K562 (cell line): ENCODE measurements around the gene NR0B2. TPM values are rescaled to one million over a fixed set of nuclear protein-coding genes. Genes with fewer than 3 reads are reported as not detected.
A peak's percentile ranks its signal among the peaks of the same experiment; 100 is the strongest.

Experiments
- BCOR ChIP-seq: fragments of 450-650 bp; IDR thresholded peaks from 2 replicates; pipeline ENCODE4 v1.6.1; 2016
- CXXC5 ChIP-seq: fragments of 250-450 bp; sonication (Bioruptor Pico); IDR thresholded peaks from 2 replicates; pipeline ENCODE4 v1.8.0; 2022; ENCODE audit warnings: inconsistent platforms, mild to moderate bottlenecking, moderate library complexity
- HDAC1 ChIP-seq, 2 experiments: fragments of 450-650 bp; IDR thresholded peaks; 2 replicates each; pipeline ENCODE4 v1.6.1; 2016 to 2017; ENCODE audit warnings: inconsistent platforms in 1 of 2, mild to moderate bottlenecking in 1 of 2, moderate library complexity in 1 of 2
- ILF3 ChIP-seq: fragments of 450-650 bp; IDR thresholded peaks from 2 replicates; pipeline ENCODE4 v1.6.1; 2018; ENCODE audit warnings: antibody characterized with exemption, mild to moderate bottlenecking, moderate library complexity, borderline replicate concordance
- MAFF ChIP-seq: IDR thresholded peaks from 2 replicates; pipeline ENCODE4 v1.6.1; 2012; ENCODE audit warnings: low read length, improper control_type of control experiment
- MCM3 ChIP-seq: fragments of 450-650 bp; IDR thresholded peaks from 2 replicates; pipeline ENCODE4 v1.6.1; 2016
- NBN ChIP-seq: fragments of 450-650 bp; IDR thresholded peaks from 2 replicates; pipeline ENCODE4 v1.6.1; 2016; ENCODE audit warnings: low read depth, mild to moderate bottlenecking
- NFE2L1 ChIP-seq: fragments of 450-650 bp; IDR thresholded peaks from 2 replicates; pipeline ENCODE4 v1.6.1; 2016; ENCODE audit warnings: missing genetic modification characterization, low read depth, mild to moderate bottlenecking, missing compliant biosample characterization, moderate library complexity, borderline replicate concordance
- NFYB ChIP-seq: IDR thresholded peaks from 2 replicates; pipeline ENCODE4 v1.6.1; 2011; ENCODE audit warnings: mild to moderate bottlenecking, moderate library complexity; ENCODE audit not compliant: insufficient read length; ENCODE audit errors: extremely low read depth
- TRIM24 ChIP-seq, 2 experiments: fragments of 450-650 bp; IDR thresholded peaks; 2 replicates each; pipeline ENCODE4 v1.6.1; 2016
- XRCC4 ChIP-seq: IDR thresholded peaks from one replicate; pipeline ENCODE4 v1.6.1; 2011; ENCODE audit not compliant: insufficient read depth, insufficient read length; ENCODE audit errors: extremely low read depth
- ZBTB1 ChIP-seq: sonication (generic); formaldehyde crosslinking; IDR thresholded peaks from 2 replicates; pipeline ENCODE4 v1.8.1; 2023; ENCODE audit warnings: missing genetic modification reagents, low read depth, mild to moderate bottlenecking, borderline replicate concordance
- ZNF311 ChIP-seq: fragments of 250-450 bp; sonication (Bioruptor Pico); IDR thresholded peaks from 2 replicates; pipeline ENCODE4 v1.4.0; 2020; ENCODE audit warnings: mild to moderate bottlenecking, moderate library complexity
- ZNF717 ChIP-seq: fragments of 250-450 bp; sonication (Bioruptor Pico); IDR thresholded peaks from 2 replicates; pipeline ENCODE4 v1.5.0; 2021
- ZNF830 ChIP-seq: fragments of 250-450 bp; sonication (Bioruptor Pico); IDR thresholded peaks from 2 replicates; pipeline ENCODE4 v1.5.0; 2021; ENCODE audit warnings: mild to moderate bottlenecking
- polyA plus RNA-seq, 8 experiments: library from polyadenylated mRNA; depleted of rRNA in 4 of 8; stranded (reverse) in 5 of 8; unstranded in 3 of 8; fragments of >200 nt; fragmentation: Nextera tagmentation in 2 of 8; fragmentation: Illumina TruSeq in 1 of 8; extraction: Ambion mirVana in 2 of 8; extraction: Trizol in 1 of 8; gene quantifications; 2 replicates each; pipeline versions ENCODE4 v1.2.1 to v1.2.3, GENCODE V29; 2011 to 2014; ENCODE audit warnings: inconsistent platforms in 1 of 8, missing spikeins in 1 of 8
- total RNA-seq, 7 experiments: library from RNA; depleted of rRNA in 6 of 7; stranded (reverse); fragments of >200 nt in 6 of 7; fragmentation: Illumina TruSeq in 2 of 7; extraction: Trizol in 2 of 7; gene quantifications; 2 replicates each; pipeline versions ENCODE4 v1.2.1 to v1.2.3, GENCODE V29; 2011 to 2021; ENCODE audit warnings: low replicate concordance in 1 of 7
- TF ChIP-seq, protein P1 (sequence below): fragments of 250-450 bp; sonication (Bioruptor Pico); IDR thresholded peaks from 2 replicates; pipeline ENCODE4 v1.9.0; 2021; ENCODE audit warnings: mild to moderate bottlenecking, inconsistent platforms
- TF ChIP-seq, protein P2 (sequence below): fragments of 450-650 bp; conservative IDR thresholded peaks from 2 replicates; pipeline ENCODE4 v1.6.1; 2016; ENCODE audit warnings: missing genetic modification characterization, low read depth, mild to moderate bottlenecking, missing compliant biosample characterization, moderate library complexity
- TF ChIP-seq, protein P3 (sequence below): sonication (generic); formaldehyde crosslinking; IDR thresholded peaks from 2 replicates; pipeline ENCODE4 v1.8.1; 2023; ENCODE audit warnings: mild to moderate bottlenecking, missing genetic modification reagents
- TF ChIP-seq, protein P4 (sequence below): fragments of 450-650 bp; formaldehyde crosslinking; IDR thresholded peaks from 2 replicates; pipeline ENCODE4 v1.4.0; 2020; ENCODE audit warnings: mild to moderate bottlenecking, moderate library complexity

NR0B2 gene
- total and polyA plus RNA-seq, 9 of the 15 experiments (the other 6 are each of a cell fraction or from before 2014, with no cell fraction given): not detected

DNA sequence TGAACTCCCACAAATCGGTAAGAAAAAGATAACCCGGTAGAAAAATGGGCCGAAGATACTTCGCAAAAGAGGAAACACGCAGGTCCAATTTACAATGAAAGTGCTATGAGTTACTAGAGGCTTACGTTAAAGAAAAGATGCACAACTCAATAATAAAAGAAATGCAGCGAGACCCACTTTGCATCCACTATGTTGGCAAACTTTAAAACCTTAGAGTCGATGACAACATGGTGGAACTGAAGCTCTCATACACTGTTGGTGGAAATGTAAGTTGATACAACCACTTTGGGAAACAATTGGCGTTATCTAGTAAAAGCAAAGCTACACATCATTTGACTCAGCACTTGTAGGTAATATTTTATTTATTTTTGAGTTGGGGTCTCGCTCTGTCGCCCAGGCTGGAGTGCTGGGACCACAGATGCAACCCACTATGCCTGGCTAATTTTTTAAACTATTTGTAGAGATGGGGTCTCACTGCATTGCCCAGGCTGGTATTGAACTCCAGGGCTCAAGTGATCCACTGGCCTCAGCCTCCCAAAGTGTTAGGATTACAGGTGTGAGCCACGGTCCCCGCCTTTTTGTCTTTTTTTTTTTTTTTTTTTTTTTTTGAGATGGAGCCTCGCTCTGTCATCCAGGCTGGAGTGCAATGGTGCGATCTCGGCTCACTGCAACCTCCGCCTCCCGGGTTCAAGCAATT is 12.8 kb downstream of the NR0B2 start (continued):
- TF ChIP-seq ZNF311 (CRISPR knock-in tag) (no peak), NFE2L1 (tag) (no peak), BCOR (peak; percentile 62; the same call in 1 of the 2 replicates), ZNF717 (CRISPR knock-in tag) (0 out of 2 replicates have a peak, but pooled peaks have one; percentile 68), CXXC5 (no peak), TRIM24 (IDR thresholded peaks at IDR 0.05) (no peak), MAFF (no peak), NBN (no peak), XRCC4 (no peak), HDAC1 (IDR thresholded peaks at IDR 0.05) (no peak), MCM3 (no peak), ZBTB1 (CRISPR knock-in tag) (no peak), NFYB (no peak), ILF3 (no peak), ZNF830 (CRISPR knock-in tag) (no peak)
- TF ChIP-seq, protein P1, sequence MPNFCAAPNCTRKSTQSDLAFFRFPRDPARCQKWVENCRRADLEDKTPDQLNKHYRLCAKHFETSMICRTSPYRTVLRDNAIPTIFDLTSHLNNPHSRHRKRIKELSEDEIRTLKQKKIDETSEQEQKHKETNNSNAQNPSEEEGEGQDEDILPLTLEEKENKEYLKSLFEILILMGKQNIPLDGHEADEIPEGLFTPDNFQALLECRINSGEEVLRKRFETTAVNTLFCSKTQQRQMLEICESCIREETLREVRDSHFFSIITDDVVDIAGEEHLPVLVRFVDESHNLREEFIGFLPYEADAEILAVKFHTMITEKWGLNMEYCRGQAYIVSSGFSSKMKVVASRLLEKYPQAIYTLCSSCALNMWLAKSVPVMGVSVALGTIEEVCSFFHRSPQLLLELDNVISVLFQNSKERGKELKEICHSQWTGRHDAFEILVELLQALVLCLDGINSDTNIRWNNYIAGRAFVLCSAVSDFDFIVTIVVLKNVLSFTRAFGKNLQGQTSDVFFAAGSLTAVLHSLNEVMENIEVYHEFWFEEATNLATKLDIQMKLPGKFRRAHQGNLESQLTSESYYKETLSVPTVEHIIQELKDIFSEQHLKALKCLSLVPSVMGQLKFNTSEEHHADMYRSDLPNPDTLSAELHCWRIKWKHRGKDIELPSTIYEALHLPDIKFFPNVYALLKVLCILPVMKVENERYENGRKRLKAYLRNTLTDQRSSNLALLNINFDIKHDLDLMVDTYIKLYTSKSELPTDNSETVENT (CRISPR knock-in tag): no peak
- TF ChIP-seq, protein P2, sequence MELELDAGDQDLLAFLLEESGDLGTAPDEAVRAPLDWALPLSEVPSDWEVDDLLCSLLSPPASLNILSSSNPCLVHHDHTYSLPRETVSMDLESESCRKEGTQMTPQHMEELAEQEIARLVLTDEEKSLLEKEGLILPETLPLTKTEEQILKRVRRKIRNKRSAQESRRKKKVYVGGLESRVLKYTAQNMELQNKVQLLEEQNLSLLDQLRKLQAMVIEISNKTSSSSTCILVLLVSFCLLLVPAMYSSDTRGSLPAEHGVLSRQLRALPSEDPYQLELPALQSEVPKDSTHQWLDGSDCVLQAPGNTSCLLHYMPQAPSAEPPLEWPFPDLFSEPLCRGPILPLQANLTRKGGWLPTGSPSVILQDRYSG (tag): peak; percentile 43; the same call in 1 of the 2 replicates
- TF ChIP-seq, protein P3, sequence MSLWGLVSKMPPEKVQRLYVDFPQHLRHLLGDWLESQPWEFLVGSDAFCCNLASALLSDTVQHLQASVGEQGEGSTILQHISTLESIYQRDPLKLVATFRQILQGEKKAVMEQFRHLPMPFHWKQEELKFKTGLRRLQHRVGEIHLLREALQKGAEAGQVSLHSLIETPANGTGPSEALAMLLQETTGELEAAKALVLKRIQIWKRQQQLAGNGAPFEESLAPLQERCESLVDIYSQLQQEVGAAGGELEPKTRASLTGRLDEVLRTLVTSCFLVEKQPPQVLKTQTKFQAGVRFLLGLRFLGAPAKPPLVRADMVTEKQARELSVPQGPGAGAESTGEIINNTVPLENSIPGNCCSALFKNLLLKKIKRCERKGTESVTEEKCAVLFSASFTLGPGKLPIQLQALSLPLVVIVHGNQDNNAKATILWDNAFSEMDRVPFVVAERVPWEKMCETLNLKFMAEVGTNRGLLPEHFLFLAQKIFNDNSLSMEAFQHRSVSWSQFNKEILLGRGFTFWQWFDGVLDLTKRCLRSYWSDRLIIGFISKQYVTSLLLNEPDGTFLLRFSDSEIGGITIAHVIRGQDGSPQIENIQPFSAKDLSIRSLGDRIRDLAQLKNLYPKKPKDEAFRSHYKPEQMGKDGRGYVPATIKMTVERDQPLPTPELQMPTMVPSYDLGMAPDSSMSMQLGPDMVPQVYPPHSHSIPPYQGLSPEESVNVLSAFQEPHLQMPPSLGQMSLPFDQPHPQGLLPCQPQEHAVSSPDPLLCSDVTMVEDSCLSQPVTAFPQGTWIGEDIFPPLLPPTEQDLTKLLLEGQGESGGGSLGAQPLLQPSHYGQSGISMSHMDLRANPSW (CRISPR knock-in tag): peak; percentile 18; the same call in 1 of the 2 replicates
- TF ChIP-seq, protein P4, sequence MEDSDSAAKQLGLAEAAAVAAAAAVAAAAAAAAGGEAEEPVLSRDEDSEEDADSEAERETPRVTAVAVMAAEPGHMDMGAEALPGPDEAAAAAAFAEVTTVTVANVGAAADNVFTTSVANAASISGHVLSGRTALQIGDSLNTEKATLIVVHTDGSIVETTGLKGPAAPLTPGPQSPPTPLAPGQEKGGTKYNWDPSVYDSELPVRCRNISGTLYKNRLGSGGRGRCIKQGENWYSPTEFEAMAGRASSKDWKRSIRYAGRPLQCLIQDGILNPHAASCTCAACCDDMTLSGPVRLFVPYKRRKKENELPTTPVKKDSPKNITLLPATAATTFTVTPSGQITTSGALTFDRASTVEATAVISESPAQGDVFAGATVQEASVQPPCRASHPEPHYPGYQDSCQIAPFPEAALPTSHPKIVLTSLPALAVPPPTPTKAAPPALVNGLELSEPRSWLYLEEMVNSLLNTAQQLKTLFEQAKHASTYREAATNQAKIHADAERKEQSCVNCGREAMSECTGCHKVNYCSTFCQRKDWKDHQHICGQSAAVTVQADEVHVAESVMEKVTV: no peak
